Measurements from ENCODE around the gene PCBP3.

PCBP3 gene

GRCh38 chr21:45870421-45870820, 226.9 kb downstream of the PCBP3 start:
- DNase-seq (ENCODE audit: low read depth in 2 of 3, low spot score in 2 of 3): no peak

- no peak for DNase-seq (ENCODE audit: low read depth in 2 of 3, low spot score in 2 of 3)
Observed at GRCh38 chr21:45870851-45871615, 227.5 kb downstream of the PCBP3 start.

GRCh38 chr21:45871616-45872236, 228.2 kb downstream of the PCBP3 start:
- no peak for DNase-seq (ENCODE audit: low read depth in 2 of 3, low spot score in 2 of 3)

GRCh38 chr21:45872471-45872870, 228.9 kb downstream of the PCBP3 start:
- DNase-seq (ENCODE audit: low read depth in 2 of 3, low spot score in 2 of 3): no peak

GRCh38 chr21:45872902-45873301, 229.4 kb downstream of the PCBP3 start:
- DNase-seq (ENCODE audit: low read depth in 2 of 3, low spot score in 2 of 3): no peak

- no peak for DNase-seq (ENCODE audit: low read depth in 2 of 3, low spot score in 2 of 3)
Observed at GRCh38 chr21:45873418-45873817, 229.9 kb downstream of the PCBP3 start.

- DNase-seq (ENCODE audit: low read depth in 2 of 3, low spot score in 2 of 3): no peak
Observed at GRCh38 chr21:45873866-45874265, 230.3 kb downstream of the PCBP3 start.

- no peak for DNase-seq (ENCODE audit: low read depth in 2 of 3, low spot score in 2 of 3)
Observed at GRCh38 chr21:45874716-45875415, 231.3 kb downstream of the PCBP3 start.

GRCh38 chr21:45875416-45875760, 231.9 kb downstream of the PCBP3 start:
- no peak for DNase-seq (ENCODE audit: low read depth in 2 of 3, low spot score in 2 of 3)

- no peak for DNase-seq (ENCODE audit: low read depth in 2 of 3, low spot score in 2 of 3)
Observed at GRCh38 chr21:45875881-45876280, 232.4 kb downstream of the PCBP3 start.

GRCh38 chr21:45876381-45877170, 233.1 kb downstream of the PCBP3 start:
- no peak for DNase-seq (ENCODE audit: low read depth in 2 of 3, low spot score in 2 of 3)

- no peak for DNase-seq (ENCODE audit: low read depth in 2 of 3, low spot score in 2 of 3)
Observed at GRCh38 chr21:45877171-45877438, 233.6 kb downstream of the PCBP3 start.

GRCh38 chr21:45877821-45878469, 234.4 kb downstream of the PCBP3 start:
- no peak for DNase-seq (ENCODE audit: low read depth in 2 of 3, low spot score in 2 of 3)

- DNase-seq (ENCODE audit: low read depth in 2 of 3, low spot score in 2 of 3): peak in 1 of 3 experiments; percentile 54
Observed at GRCh38 chr21:45880097-45881068, 236.9 kb downstream of the PCBP3 start.

- no peak for DNase-seq (ENCODE audit: low read depth in 2 of 3, low spot score in 2 of 3)
Observed at GRCh38 chr21:45882645-45883044, 239.1 kb downstream of the PCBP3 start.

GRCh38 chr21:45883090-45883489, 239.6 kb downstream of the PCBP3 start:
- DNase-seq (ENCODE audit: low read depth in 2 of 3, low spot score in 2 of 3): no peak

- no peak for DNase-seq (ENCODE audit: low read depth in 2 of 3, low spot score in 2 of 3)
Observed at GRCh38 chr21:45885597-45885929, 242.0 kb downstream of the PCBP3 start.

- DNase-seq (ENCODE audit: low read depth in 2 of 3, low spot score in 2 of 3): peak in 2 of 3 experiments; percentile 9 to 33
Observed at GRCh38 chr21:45885930-45886601, 242.5 kb downstream of the PCBP3 start.

- DNase-seq (ENCODE audit: low read depth in 2 of 3, low spot score in 2 of 3): no peak
Observed at GRCh38 chr21:45886610-45887026, 243.1 kb downstream of the PCBP3 start.

Data from activated CD8-positive, alpha-beta memory T cell treated with anti-CD3 and anti-CD28 coated beads for 48 hours (primary cell).